Measurements from ENCODE around the gene PLCB4. TPM values are rescaled to one million over a fixed set of nuclear protein-coding genes. Genes with fewer than 3 reads are reported as not detected.

PLCB4 gene
- total RNA-seq, 1 experiment from 2014 or later = 0.47 TPM

GRCh38 chr20:9075264-9076095 is 6.6 kb downstream of the PLCB4 start:
- DNase-seq = no peak
- Histone ChIP-seq H3K9me3 (replicated peaks) (no peaks in the 10 kb centered on the region), H3K27ac (no peak overlapping the region), H3K4me1 (no peaks in the 10 kb centered on the region), H3K27me3 (peaks cover 6% of the 10 kb centered on the region; the same call in 1 of the 2 replicates), H3K4me3 (no peak overlapping the region), H3K36me3 (no peaks in the 10 kb centered on the region)

GRCh38 chr20:9076440-9076839 is 7.6 kb downstream of the PLCB4 start:
- Histone ChIP-seq H3K4me1 (no peaks in the 10 kb centered on the region), H3K4me3 (no peak overlapping the region), H3K36me3 (no peaks in the 10 kb centered on the region), H3K27me3 (peaks cover 6% of the 10 kb centered on the region; the same call in 1 of the 2 replicates), H3K9me3 (replicated peaks) (no peaks in the 10 kb centered on the region), H3K27ac (no peak overlapping the region)
- DNase-seq = no peak

- no peaks in the 10 kb centered on the region for H3K36me3 ChIP-seq
- no peaks in the 10 kb centered on the region for H3K4me1 ChIP-seq
- H3K9me3 ChIP-seq (replicated peaks) = no peaks in the 10 kb centered on the region
- no peak overlapping the region for H3K4me3 ChIP-seq
- DNase-seq = no peak
- H3K27ac ChIP-seq = no peak overlapping the region
- peaks cover 6% of the 10 kb centered on the region; the same call in 1 of the 2 replicates for H3K27me3 ChIP-seq
These were observed 10.2 kb downstream of the PLCB4 start for GRCh38 chr20:9078826-9079731.

- DNase-seq = no peak
- Histone ChIP-seq H3K27ac (no peak overlapping the region), H3K4me1 (no peaks in the 10 kb centered on the region), H3K27me3 (peaks cover 6% of the 10 kb centered on the region; the same call in 1 of the 2 replicates), H3K36me3 (no peaks in the 10 kb centered on the region), H3K9me3 (replicated peaks) (no peaks in the 10 kb centered on the region), H3K4me3 (no peak overlapping the region)
These were observed 12.6 kb downstream of the PLCB4 start for GRCh38 chr20:9081423-9081966.

- no peak for DNase-seq
- Histone ChIP-seq H3K9me3 (replicated peaks) (no peaks in the 10 kb centered on the region), H3K36me3 (no peaks in the 10 kb centered on the region), H3K27ac (no peak overlapping the region), H3K27me3 (no peaks in the 10 kb centered on the region), H3K4me3 (no peak overlapping the region), H3K4me1 (no peaks in the 10 kb centered on the region)
These were observed 13.9 kb downstream of the PLCB4 start for GRCh38 chr20:9082741-9083140.

GRCh38 chr20:9087531-9088217 is 18.8 kb downstream of the PLCB4 start:
- no peak for DNase-seq
- Histone ChIP-seq H3K4me1 (no peaks in the 10 kb centered on the region), H3K4me3 (no peak overlapping the region), H3K36me3 (no peaks in the 10 kb centered on the region), H3K27ac (no peak overlapping the region), H3K9me3 (replicated peaks) (no peaks in the 10 kb centered on the region), H3K27me3 (no peaks in the 10 kb centered on the region)

- Histone ChIP-seq H3K36me3 (no peaks in the 10 kb centered on the region), H3K9me3 (replicated peaks) (no peaks in the 10 kb centered on the region), H3K27me3 (no peaks in the 10 kb centered on the region), H3K4me3 (no peak overlapping the region), H3K4me1 (no peaks in the 10 kb centered on the region), H3K27ac (no peak overlapping the region)
- no peak for DNase-seq
These were observed 19.7 kb downstream of the PLCB4 start for GRCh38 chr20:9088556-9088955.

- no peaks in the 10 kb centered on the region for H3K4me1 ChIP-seq
- no peaks in the 10 kb centered on the region; the same call in 1 of the 2 replicates for H3K27me3 ChIP-seq
- no peak overlapping the region for H3K27ac ChIP-seq
- H3K9me3 ChIP-seq (replicated peaks) = no peaks in the 10 kb centered on the region; the same call in 1 of the 2 replicates
- no peak for DNase-seq
- H3K36me3 ChIP-seq = no peaks in the 10 kb centered on the region
- no peak overlapping the region for H3K4me3 ChIP-seq
These were observed 23.2 kb downstream of the PLCB4 start for GRCh38 chr20:9092113-9092512.

- Histone ChIP-seq H3K4me1 (no peaks in the 10 kb centered on the region), H3K4me3 (no peak overlapping the region), H3K36me3 (no peaks in the 10 kb centered on the region), H3K9me3 (replicated peaks) (no peaks in the 10 kb centered on the region; the same call in 1 of the 2 replicates), H3K27ac (no peak overlapping the region), H3K27me3 (no peaks in the 10 kb centered on the region; the same call in 1 of the 2 replicates)
- DNase-seq = no peak
These were observed 23.8 kb downstream of the PLCB4 start for GRCh38 chr20:9092655-9093054.

- DNase-seq = peak in 1 of 2 experiments; percentile 12
These were observed 24.5 kb downstream of the PLCB4 start for GRCh38 chr20:9093218-9093957.

GRCh38 chr20:9099372-9099771 is 30.5 kb downstream of the PLCB4 start:
- H3K27ac ChIP-seq = no peak overlapping the region

More at GRCh38 chr20:9093218-9093957, 24.5 kb downstream of the PLCB4 start:
- Histone ChIP-seq H3K27ac (no peak overlapping the region), H3K27me3 (no peaks in the 10 kb centered on the region; the same call in 1 of the 2 replicates), H3K4me3 (no peak overlapping the region), H3K9me3 (replicated peaks) (no peaks in the 10 kb centered on the region; the same call in 1 of the 2 replicates), H3K36me3 (no peaks in the 10 kb centered on the region), H3K4me1 (no peaks in the 10 kb centered on the region)

GRCh38 chr20:9100691-9101090 is 31.8 kb downstream of the PLCB4 start:
- no peak overlapping the region for H3K27ac ChIP-seq
- no peaks in the 10 kb centered on the region for H3K9me3 ChIP-seq (replicated peaks)
- no peak overlapping the region for H3K4me3 ChIP-seq
- DNase-seq = no peak
- H3K4me1 ChIP-seq = no peaks in the 10 kb centered on the region
- H3K36me3 ChIP-seq = no peaks in the 10 kb centered on the region
- no peaks in the 10 kb centered on the region; the same call in 1 of the 2 replicates for H3K27me3 ChIP-seq

More at GRCh38 chr20:9099372-9099771, 30.5 kb downstream of the PLCB4 start:
- DNase-seq = no peak
- H3K4me3 ChIP-seq = no peak overlapping the region
- H3K36me3 ChIP-seq = no peaks in the 10 kb centered on the region
- H3K4me1 ChIP-seq = no peaks in the 10 kb centered on the region
- no peaks in the 10 kb centered on the region; the same call in 1 of the 2 replicates for H3K27me3 ChIP-seq
- no peaks in the 10 kb centered on the region; the same call in 1 of the 2 replicates for H3K9me3 ChIP-seq (replicated peaks)

GRCh38 chr20:9102456-9102855 is 33.6 kb downstream of the PLCB4 start:
- Histone ChIP-seq H3K9me3 (replicated peaks) (no peaks in the 10 kb centered on the region), H3K36me3 (no peaks in the 10 kb centered on the region), H3K27me3 (no peaks in the 10 kb centered on the region), H3K4me3 (no peak overlapping the region), H3K27ac (no peak overlapping the region), H3K4me1 (no peaks in the 10 kb centered on the region)
- no peak for DNase-seq

All from SJCRH30 (cell line).